Measurements from ENCODE around the gene RAD9A. TPM values are rescaled to one million over a fixed set of nuclear protein-coding genes. Genes with fewer than 3 reads are reported as not detected.

RAD9A gene
- polyA plus RNA-seq, 1 of the 3 experiments (the other 2 are of a cell fraction): 22.3 TPM

DNA sequence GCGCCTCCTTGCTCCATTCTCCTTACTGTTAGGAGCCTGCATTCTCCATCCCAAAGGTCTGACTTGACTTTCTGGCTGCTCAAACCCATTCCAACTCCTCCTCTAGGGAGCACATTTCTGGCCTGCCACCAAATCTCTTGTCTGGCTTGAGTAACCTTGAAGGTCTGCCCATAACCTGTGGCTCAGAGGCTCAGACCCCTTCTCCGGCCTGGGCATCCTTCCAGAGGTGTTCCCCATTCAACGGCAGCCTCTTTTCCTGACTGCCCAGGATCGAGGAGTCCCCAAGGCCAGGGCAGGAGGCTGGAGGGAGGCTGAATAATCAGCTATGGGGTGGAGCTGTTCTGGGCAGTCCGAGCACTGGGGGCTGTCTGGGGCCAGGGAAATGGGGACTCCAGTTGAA, 2.2 kb downstream of the RAD9A start:
- Histone ChIP-seq H3K9me2 (no peaks in the 10 kb centered on the region), H3K27me3 (ENCODE audit: insufficient read depth) (no peaks in the 10 kb centered on the region), H3K4me2 (no peak overlapping the region), H3F3A (replicated peaks; ENCODE audit: insufficient read depth) (peaks cover 12% of the 10 kb centered on the region), H3K9me3 (no peaks in the 10 kb centered on the region), H2AFZ (ENCODE audit: low read depth) (no peak overlapping the region), H3K36me3 (replicated peaks in 1 of 2; ENCODE audit: control insufficient read depth in 1 of 2, insufficient read depth in 2 of 2, low read length in 1 of 2) (peaks cover 8 to 18% of the 10 kb centered on the region in 2 experiments), H3K4me1 (ENCODE audit: control insufficient read depth in 1 of 2, insufficient read depth in 2 of 2, low read depth in 1 of 2, low read length in 1 of 2) (peaks cover 0 to 13% of the 10 kb centered on the region in 2 experiments; a peak in 1 of 4 replicates), H3K4me3 (ENCODE audit: low read depth in 2 of 2, low read length in 1 of 2) (no peak overlapping the region), H3K79me2 (ENCODE audit: insufficient read depth) (peaks cover 23% of the 10 kb centered on the region), H3K27ac (ENCODE audit: low read depth in 2 of 2, low read length in 1 of 2) (no peak overlapping the region), H3K9ac (no peak overlapping the region), H4K20me1 (ENCODE audit: insufficient read depth) (no peaks in the 10 kb centered on the region)
- no peak for DNase-seq
- TF ChIP-seq REST (IDR thresholded peaks at IDR 0.05; ENCODE audit: low read depth, low read length) (no peak), PBX3 (IDR thresholded peaks at IDR 0.05) (no peak), EP300 (IDR thresholded peaks at IDR 0.05; ENCODE audit: borderline replicate concordance in 1 of 2, low read depth in 1 of 2, low read length in 1 of 2) (no peak), USF2 (IDR thresholded peaks at IDR 0.05; ENCODE audit: borderline replicate concordance, low read depth, low read length) (no peak), FOXJ3 (CRISPR knock-in tag; IDR thresholded peaks at IDR 0.05) (no peak), TEAD4 (IDR thresholded peaks at IDR 0.05; ENCODE audit: borderline replicate concordance, insufficient read depth) (no peak), CTCF (IDR thresholded peaks at IDR 0.05) (no peak), NRF1 (IDR thresholded peaks at IDR 0.05; ENCODE audit: low read depth, low read length) (no peak), CHD2 (IDR thresholded peaks at IDR 0.05; ENCODE audit: low read length, partially characterized antibody) (no peak), EZH2phosphoT487 (IDR thresholded peaks at IDR 0.05; ENCODE audit: borderline replicate concordance, low read depth) (no peak), SMC3 (IDR thresholded peaks at IDR 0.05; ENCODE audit: low read depth, low read length) (no peak), TCF12 (IDR thresholded peaks at IDR 0.05) (no peak), ELF1 (IDR thresholded peaks at IDR 0.05) (no peak), RAD21 (IDR thresholded peaks at IDR 0.05; ENCODE audit: low read length) (no peak), JUND (IDR thresholded peaks at IDR 0.05) (no peak), TAF1 (IDR thresholded peaks at IDR 0.05; ENCODE audit: borderline replicate concordance, low read depth, low read length) (no peak), USF1 (IDR thresholded peaks at IDR 0.05; ENCODE audit: borderline replicate concordance, low read depth) (no peak), NFIC (IDR thresholded peaks at IDR 0.05; ENCODE audit: borderline replicate concordance) (no peak)
- TF ChIP-seq, protein P1, sequence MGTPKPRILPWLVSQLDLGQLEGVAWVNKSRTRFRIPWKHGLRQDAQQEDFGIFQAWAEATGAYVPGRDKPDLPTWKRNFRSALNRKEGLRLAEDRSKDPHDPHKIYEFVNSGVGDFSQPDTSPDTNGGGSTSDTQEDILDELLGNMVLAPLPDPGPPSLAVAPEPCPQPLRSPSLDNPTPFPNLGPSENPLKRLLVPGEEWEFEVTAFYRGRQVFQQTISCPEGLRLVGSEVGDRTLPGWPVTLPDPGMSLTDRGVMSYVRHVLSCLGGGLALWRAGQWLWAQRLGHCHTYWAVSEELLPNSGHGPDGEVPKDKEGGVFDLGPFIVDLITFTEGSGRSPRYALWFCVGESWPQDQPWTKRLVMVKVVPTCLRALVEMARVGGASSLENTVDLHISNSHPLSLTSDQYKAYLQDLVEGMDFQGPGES (IDR thresholded peaks at IDR 0.05; ENCODE audit: low read depth, low read length): no peak
- POLR2A ChIA-PET: no interaction called here
- CTCF ChIA-PET: interaction anchor here (2.5 kb wide), 1 partner anchor 11 kb away, joined by 6 read pairs; no protein-coding TSS in a partner anchor
- WGBS (ENCODE audit: low lambda C conversion rate): 70% methylated on average over 4 of the region's 5 CpGs
